HG03575 (cell line): ENCODE results near the gene FAM168B.

ENCODE experiments used
- ATAC-seq: cut with Tn5 transposase; IDR thresholded peaks from one replicate; pipeline ENCODE4 v1.9.1; 2021; ENCODE audit not compliant: unreplicated experiment, insufficient number of reproducible peaks, low FRiP score; ENCODE audit errors: extremely low read depth

Gene FAM168B

GRCh38 chr2:131032393-131032836 is 60.8 kb downstream of the FAM168B start:
- ATAC-seq, result no peak

- ATAC-seq, result no peak
Measured at GRCh38 chr2:131031875-131032274, 61.4 kb downstream of the FAM168B start.

GRCh38 chr2:131031431-131031841 is 61.8 kb downstream of the FAM168B start:
- no peak for ATAC-seq

GRCh38 chr2:131030478-131030971 is 62.7 kb downstream of the FAM168B start:
- ATAC-seq, result no peak

- no peak for ATAC-seq
Measured at GRCh38 chr2:131029812-131030211, 63.4 kb downstream of the FAM168B start.

- no peak for ATAC-seq
Measured at GRCh38 chr2:131027566-131028528, 65.4 kb downstream of the FAM168B start.

GRCh38 chr2:131026919-131027318 is 66.3 kb downstream of the FAM168B start:
- ATAC-seq, result no peak

GRCh38 chr2:131023758-131024157 is 69.5 kb downstream of the FAM168B start:
- no peak for ATAC-seq

GRCh38 chr2:131022731-131023130 is 70.5 kb downstream of the FAM168B start:
- no peak for ATAC-seq

- no peak for ATAC-seq
Measured at GRCh38 chr2:131016826-131017741, 76.2 kb downstream of the FAM168B start.

GRCh38 chr2:131015764-131016163 is 77.5 kb downstream of the FAM168B start:
- ATAC-seq, result no peak

- ATAC-seq, result no peak
Measured at GRCh38 chr2:131014141-131014540, 79.1 kb downstream of the FAM168B start.

- ATAC-seq, result no peak
Measured at GRCh38 chr2:131011486-131011885, 81.8 kb downstream of the FAM168B start.

GRCh38 chr2:131010566-131010965 is 82.7 kb downstream of the FAM168B start:
- no peak for ATAC-seq

GRCh38 chr2:131009713-131010475 is 83.4 kb downstream of the FAM168B start:
- no peak for ATAC-seq

- no peak for ATAC-seq
Measured at GRCh38 chr2:131008967-131009366, 84.3 kb downstream of the FAM168B start.

GRCh38 chr2:131006561-131006960 is 86.7 kb downstream of the FAM168B start:
- ATAC-seq, result no peak

GRCh38 chr2:131005216-131005935 is 87.9 kb downstream of the FAM168B start:
- ATAC-seq, result no peak
